ENCODE results near the gene RASSF1.

GRCh38 chr3:50293079-50293801, 47.4 kb downstream of the RASSF1 start:
- TF ChIP-seq RAD21 (IDR thresholded peaks at IDR 0.05; ENCODE audit: insufficient read depth, low read depth, low read length) (no peak), POLR2A (IDR thresholded peaks at IDR 0.05; ENCODE audit: low read depth, low read length) (no peak), ESRRA (IDR thresholded peaks at IDR 0.05; ENCODE audit: low read length) (no peak), ZNF384 (IDR thresholded peaks at IDR 0.05; ENCODE audit: borderline replicate concordance, low read depth, low read length) (no peak)

Data from GM12878 (cell line).